ENCODE measurements around the gene CLCN5.

- TF ChIP-seq RAD21 (conservative IDR thresholded peaks at IDR 0.05 in 1 of 2, IDR thresholded peaks at IDR 0.05 in 1 of 2) (no peak), CTCF (IDR thresholded peaks at IDR 0.05) (no peak), CEBPB (IDR thresholded peaks at IDR 0.05) (peak in 1 of 2 experiments; percentile 35; a peak in 1 of 4 replicates), CHD2 (IDR thresholded peaks at IDR 0.05; ENCODE audit: low read length, partially characterized antibody) (no peak), MYC (IDR thresholded peaks at IDR 0.05; ENCODE audit: borderline replicate concordance, low read length) (no peak), SREBF2 (IDR thresholded peaks at IDR 0.05) (no peak), JUN (IDR thresholded peaks at IDR 0.05) (no peak)
Observed at GRCh38 chrX:49995107-49995731, 72.8 kb downstream of the CLCN5 start.

All from A549 (cell line).